K562 (cell line): ENCODE data around the gene CTPS1. TPM values are rescaled to one million over a fixed set of nuclear protein-coding genes. Genes with fewer than 3 reads are reported as not detected.
A peak's percentile ranks its signal among the peaks of the same experiment; 100 is the strongest.

Experiments
- ATAC-seq: fragments of 200-7000 bp; cut with Tn5 transposase; 3 replicates; pipeline ENCODE4 v1.9.1; 2020; ENCODE audit warnings: moderate library complexity
- BruUV-seq: library from RNA; stranded (reverse); fragments of 400-500 nt; replicated peaks from 2 replicates; lab custom pipeline; 2021; lab: Mats Ljungman, UMichigan
- CTCF ChIA-PET: fragments of 300-600 bp; formaldehyde crosslinking; extraction: SDS; loops from one replicate; lab custom pipeline; 2021; ENCODE audit warnings: low intra/inter-chr PET ratio; lab: Yijun Ruan, JAX
- POLR2A ChIA-PET: fragments of 300-600, 350-650 bp; sonication (Branson Sonifier 250); formaldehyde crosslinking; extraction: SDS; loops from one replicate; lab custom pipeline; 2021; ENCODE audit warnings: antibody characterized with exemption, inconsistent platforms; lab: Yijun Ruan, JAX
- DNase-seq, 4 experiments: peaks; one replicate each; pipeline versions ENCODE4 v3.0.0 to v3.0.0-alpha.2; 2011 to 2018; ENCODE audit warnings: low spot score in 3 of 4, mixed read lengths in 3 of 4; ENCODE audit errors: extremely low read depth in 1 of 4
- FAIRE-seq: peaks from 2 replicates; lab custom pipeline; 2011; peaks lifted over from hg19 to GRCh38; lab: Jason Lieb, UNC
- H2AFZ ChIP-seq: 2 replicates; pipeline ENCODE4 v1.6.0; 2011; ENCODE audit warnings: low read depth, low read length, control low read depth, inconsistent platforms
- H3K27ac ChIP-seq: fragments of 200-600 bp; 3 replicates; pipeline ENCODE4 v1.8.0; 2011; ENCODE audit warnings: low read depth, mild to moderate bottlenecking, control low read depth, inconsistent platforms, low read length, moderate library complexity, mixed read lengths; ENCODE audit errors: extremely low read depth
- H3K27me3 ChIP-seq, 2 experiments: fragments of 300-600 bp in 1 of 2; 2 replicates in 1 of 2; 3 replicates in 1 of 2; pipeline versions ENCODE4 v1.6.0 to v1.8.0; 2011; ENCODE audit warnings: inconsistent platforms in 2 of 2, low read length in 2 of 2, mild to moderate bottlenecking in 1 of 2, mixed read lengths in 1 of 2, moderate library complexity in 1 of 2; ENCODE audit not compliant: control insufficient read depth in 2 of 2, insufficient read depth in 2 of 2
- H3K36me3 ChIP-seq: fragments of 300-600 bp; 3 replicates; pipeline ENCODE4 v1.8.0; 2011; ENCODE audit warnings: mild to moderate bottlenecking, low read length, inconsistent platforms; ENCODE audit not compliant: control insufficient read depth, insufficient read depth
- H3K4me1 ChIP-seq, 2 experiments: fragments of 200-600 bp in 1 of 2; replicated peaks in 1 of 2; 2 replicates in 1 of 2; 3 replicates in 1 of 2; pipeline versions ENCODE4 v1.5.1 to v1.8.0; 2011; ENCODE audit warnings: inconsistent platforms in 2 of 2, low read length in 2 of 2, mild to moderate bottlenecking in 1 of 2, mixed read lengths in 1 of 2, moderate library complexity in 1 of 2; ENCODE audit not compliant: control insufficient read depth in 2 of 2, insufficient read depth in 2 of 2
- H3K4me2 ChIP-seq: 2 replicates; pipeline ENCODE4 v1.6.1; 2011; ENCODE audit warnings: low read length, control low read depth, inconsistent platforms, mixed read lengths; ENCODE audit not compliant: insufficient read depth
- H3K4me3 ChIP-seq: fragments of 200-600 bp; sonication (generic), shearing (Covaris generic); 2 replicates; pipeline ENCODE4 v1.5.1; 2016; ENCODE audit warnings: control low read depth, inconsistent platforms
- H3K79me2 ChIP-seq: fragments of 200-600 bp; 3 replicates; pipeline ENCODE4 v1.8.0; 2011; ENCODE audit warnings: low read length, inconsistent platforms; ENCODE audit not compliant: control insufficient read depth, insufficient read depth
- H3K9ac ChIP-seq, 2 experiments: 2 replicates each; pipeline versions ENCODE4 v1.6.0 to v1.6.1; 2011; ENCODE audit warnings: low read depth in 2 of 2, low read length in 2 of 2, control low read depth in 1 of 2, inconsistent platforms in 1 of 2, mild to moderate bottlenecking in 1 of 2, mixed read lengths in 1 of 2; ENCODE audit not compliant: insufficient read depth in 1 of 2
- H3K9me1 ChIP-seq: one replicate; pipeline ENCODE4 v1.6.0; 2011; ENCODE audit warnings: inconsistent platforms, mild to moderate bottlenecking, low read length, moderate library complexity; ENCODE audit not compliant: control insufficient read depth, insufficient read depth
- H3K9me3 ChIP-seq: replicated peaks from 2 replicates; pipeline ENCODE4 v1.5.1; 2011; ENCODE audit warnings: low read depth, low read length, inconsistent platforms; ENCODE audit not compliant: control insufficient read depth, insufficient read depth
- H4K20me1 ChIP-seq: replicated peaks from 2 replicates; pipeline ENCODE4 v1.6.1; 2011; ENCODE audit warnings: low read length, inconsistent platforms, mixed read lengths; ENCODE audit not compliant: control insufficient read depth, insufficient read depth
- NFRKB ChIP-seq: fragments of 450-650 bp; IDR thresholded peaks from 2 replicates; pipeline ENCODE4 v1.6.1; 2016; ENCODE audit warnings: low read depth
- ZNF707 ChIP-seq: fragments of 250-450 bp; sonication (Bioruptor Pico); conservative IDR thresholded peaks from 2 replicates; pipeline ENCODE4 v1.8.0; 2022; ENCODE audit warnings: inconsistent platforms, mild to moderate bottlenecking, moderate library complexity
- WGBS: fragments of 100-300 bp; shearing (Covaris generic); methylation state at CpG from one replicate; pipeline ENCODE4 v1.1.6; 2016; ENCODE audit warnings: low coverage, mixed read lengths; ENCODE audit not compliant: insufficient coverage; ENCODE audit errors: missing lambda C conversion rate; 5-methylcytosine and 5-hydroxymethylcytosine counted together
- in situ Hi-C: fragments of 300-500 bp; cut with MboI; formaldehyde crosslinking; loops from 4 replicates; pipeline ENCODE4 v1.15.0; 2018; ENCODE audit warnings: inconsistent platforms, mixed read lengths
- intact Hi-C: fragments of 100-400 bp; cut with micrococcal nuclease; formaldehyde crosslinking; loops from 2 replicates; pipeline ENCODE4 v1.14.2; 2022
- polyA plus RNA-seq, 8 experiments: library from polyadenylated mRNA; depleted of rRNA in 4 of 8; stranded (reverse) in 5 of 8; unstranded in 3 of 8; fragments of >200 nt; fragmentation: Nextera tagmentation in 2 of 8; fragmentation: Illumina TruSeq in 1 of 8; extraction: Ambion mirVana in 2 of 8; extraction: Trizol in 1 of 8; gene quantifications; 2 replicates each; pipeline versions ENCODE4 v1.2.1 to v1.2.3, GENCODE V29; 2011 to 2014; ENCODE audit warnings: inconsistent platforms in 1 of 8, missing spikeins in 1 of 8
- total RNA-seq, 7 experiments: library from RNA; depleted of rRNA in 6 of 7; stranded (reverse); fragments of >200 nt in 6 of 7; fragmentation: Illumina TruSeq in 2 of 7; extraction: Trizol in 2 of 7; gene quantifications; 2 replicates each; pipeline versions ENCODE4 v1.2.1 to v1.2.3, GENCODE V29; 2011 to 2021; ENCODE audit warnings: low replicate concordance in 1 of 7
- TF ChIP-seq, protein P1 (sequence below): fragments of 450-650 bp; formaldehyde crosslinking; IDR thresholded peaks from 2 replicates; pipeline ENCODE4 v1.4.0; 2022; ENCODE audit warnings: missing genetic modification characterization
- TF ChIP-seq, protein P2 (sequence below): fragments of 450-650 bp; conservative IDR thresholded peaks from 2 replicates; pipeline ENCODE4 v1.6.1; 2016; ENCODE audit warnings: missing genetic modification characterization, low read depth, mild to moderate bottlenecking, control low read depth, missing compliant biosample characterization

CTPS1 gene
- total and polyA plus RNA-seq, 9 of the 15 experiments (the other 6 are each of a cell fraction or from before 2014, with no cell fraction given), result 44.4 to 164 (median 87.7) TPM

DNA sequence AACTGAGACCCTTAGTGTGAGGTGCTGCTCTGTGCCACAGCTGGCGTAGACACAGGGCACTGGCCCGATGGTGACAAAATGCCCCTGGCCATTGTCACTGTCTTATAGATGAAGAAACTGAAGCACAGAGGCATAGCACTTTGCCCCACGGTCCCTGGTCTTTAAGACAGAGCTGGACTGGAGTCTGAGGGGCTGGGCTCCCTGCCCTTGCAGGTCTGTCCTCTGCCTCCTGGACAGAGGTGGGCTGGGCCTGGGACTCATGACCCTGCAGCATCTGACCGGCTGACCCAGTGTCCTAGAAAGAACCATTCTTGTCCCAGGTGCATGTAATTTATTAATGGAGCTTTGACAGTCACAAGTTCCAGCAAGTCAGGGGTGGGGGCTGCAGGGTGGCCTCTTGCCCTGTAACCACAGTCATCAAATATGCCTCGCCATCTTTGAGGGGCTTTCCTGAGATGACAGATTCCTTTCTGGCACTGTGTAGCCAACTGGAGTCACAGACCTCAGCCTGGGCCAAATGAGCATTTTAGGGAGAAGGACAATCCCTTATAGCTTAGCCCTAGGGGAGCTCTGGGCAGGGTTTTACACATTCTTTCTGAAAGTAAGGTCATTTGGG lies 35.9 kb downstream of the CTPS1 start:
- Histone ChIP-seq H3K9ac (peak overlapping the region in 1 of 2 experiments; percentile 24; a peak in 1 of 4 replicates), H3K4me2 (no peak overlapping the region), H2AFZ (no peak overlapping the region), H3K79me2 (no peaks in the 10 kb centered on the region), H3K9me1 (peaks cover 10% of the 10 kb centered on the region), H3K9me3 (no peaks in the 10 kb centered on the region), H3K4me1 (peaks cover 0 to 18% of the 10 kb centered on the region in 2 experiments; a peak in 1 of 5 replicates), H3K27me3 (no peaks in the 10 kb centered on the region), H3K4me3 (no peak overlapping the region), H4K20me1 (no peaks in the 10 kb centered on the region), H3K27ac (no peak overlapping the region), H3K36me3 (peaks cover 90% of the 10 kb centered on the region)
- TF ChIP-seq NFRKB, result no peak
- no peak for TF ChIP-seq ZNF707 (CRISPR knock-in tag)
- TF ChIP-seq, protein P1, sequence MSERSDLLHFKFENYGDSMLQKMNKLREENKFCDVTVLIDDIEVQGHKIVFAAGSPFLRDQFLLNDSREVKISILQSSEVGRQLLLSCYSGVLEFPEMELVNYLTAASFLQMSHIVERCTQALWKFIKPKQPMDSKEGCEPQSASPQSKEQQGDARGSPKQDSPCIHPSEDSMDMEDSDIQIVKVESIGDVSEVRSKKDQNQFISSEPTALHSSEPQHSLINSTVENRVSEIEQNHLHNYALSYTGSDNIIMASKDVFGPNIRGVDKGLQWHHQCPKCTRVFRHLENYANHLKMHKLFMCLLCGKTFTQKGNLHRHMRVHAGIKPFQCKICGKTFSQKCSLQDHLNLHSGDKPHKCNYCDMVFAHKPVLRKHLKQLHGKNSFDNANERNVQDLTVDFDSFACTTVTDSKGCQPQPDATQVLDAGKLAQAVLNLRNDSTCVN, result no peak
- TF ChIP-seq, protein P2, sequence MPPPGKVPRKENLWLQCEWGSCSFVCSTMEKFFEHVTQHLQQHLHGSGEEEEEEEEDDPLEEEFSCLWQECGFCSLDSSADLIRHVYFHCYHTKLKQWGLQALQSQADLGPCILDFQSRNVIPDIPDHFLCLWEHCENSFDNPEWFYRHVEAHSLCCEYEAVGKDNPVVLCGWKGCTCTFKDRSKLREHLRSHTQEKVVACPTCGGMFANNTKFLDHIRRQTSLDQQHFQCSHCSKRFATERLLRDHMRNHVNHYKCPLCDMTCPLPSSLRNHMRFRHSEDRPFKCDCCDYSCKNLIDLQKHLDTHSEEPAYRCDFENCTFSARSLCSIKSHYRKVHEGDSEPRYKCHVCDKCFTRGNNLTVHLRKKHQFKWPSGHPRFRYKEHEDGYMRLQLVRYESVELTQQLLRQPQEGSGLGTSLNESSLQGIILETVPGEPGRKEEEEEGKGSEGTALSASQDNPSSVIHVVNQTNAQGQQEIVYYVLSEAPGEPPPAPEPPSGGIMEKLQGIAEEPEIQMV, result no peak
- no TSS peak for BruUV-seq
- ChIA-PET POLR2A (interaction anchor here (0.7 to 1.7 kb wide), 4 partner anchors 9 to 13 kb away, joined by 3 to 6 read pairs (median 4); no protein-coding TSS in a partner anchor), CTCF (no interaction called here)
- FAIRE-seq (no peak), ATAC-seq (no peak), DNase-seq (no peak)
- 86% methylated on average over 5 of the region's 5 CpGs for WGBS
- intact Hi-C loops, result no loop called here
- in situ Hi-C loops, result no loop called here
